ENCODE measurements around the gene TMEM163.

TMEM163 gene

DNA sequence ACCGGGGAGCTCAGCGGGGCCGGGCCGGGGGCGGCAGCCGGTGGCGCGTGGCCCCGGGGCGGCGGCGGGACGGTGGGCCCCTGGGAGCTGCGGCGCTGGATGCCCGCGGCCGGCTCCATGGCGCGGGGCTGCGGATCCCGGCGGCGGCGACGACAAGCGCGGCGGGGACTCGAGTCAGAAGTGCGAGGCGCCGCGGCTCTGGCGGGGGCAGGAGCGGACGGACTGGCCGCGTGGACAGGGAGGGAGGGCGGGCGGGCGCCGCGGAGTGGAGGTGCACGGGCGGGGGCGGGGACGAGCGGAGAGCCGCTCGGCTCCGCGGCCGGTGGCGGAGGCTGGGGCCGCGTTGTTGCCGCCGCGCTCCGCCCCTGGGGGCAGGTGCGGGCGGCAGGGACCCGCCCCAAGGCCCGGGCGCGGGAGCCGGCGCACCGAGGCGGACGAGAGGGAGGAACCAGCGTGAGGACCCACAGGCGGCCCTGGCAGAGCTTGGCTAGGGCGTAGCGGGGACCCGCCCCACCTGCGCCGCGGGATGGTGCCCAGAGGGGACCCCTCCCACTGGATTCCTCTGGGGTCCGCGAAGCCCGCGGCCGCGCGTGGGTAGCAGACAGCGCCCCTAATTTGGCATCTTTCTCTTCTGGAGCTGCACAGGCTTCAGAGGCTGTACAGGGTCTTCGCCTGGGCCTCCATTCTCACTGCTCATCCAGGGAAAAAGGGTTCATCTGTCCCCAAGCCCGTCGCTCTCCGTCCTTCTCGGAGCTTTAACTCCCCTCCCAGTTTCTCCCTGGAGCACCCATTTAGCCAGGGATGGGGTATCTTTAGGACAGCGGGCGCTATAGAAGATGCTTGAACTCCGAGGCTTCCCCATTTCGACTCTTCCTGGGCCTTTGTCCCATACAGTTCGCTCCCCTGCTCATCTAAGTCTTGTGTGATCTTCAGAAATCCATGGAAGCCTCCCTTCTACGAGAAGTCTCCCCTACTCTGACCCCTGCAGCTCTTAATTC lies at the start of gene TMEM163:
TMEM163 (minus strand) TSS at position 184 of the 998 bp plus-strand sequence.
- DNase-seq, result peak; percentile 63
- Mint-ChIP-seq H3K4me1 (peaks cover 17% of the 10 kb centered on the region), H3K4me3 (peak within 1 kb of the TSS; percentile 81), H3K27ac (no peak within 1 kb of the TSS), H3K27me3 (ENCODE audit: low read depth, poor library complexity) (peaks cover 82% of the 10 kb centered on the region), H3K36me3 (ENCODE audit: low read depth) (no peaks in the 10 kb centered on the region), H3K9me3 (no peaks in the 10 kb centered on the region)
- no peak for TF ChIP-seq CTCF (IDR thresholded peaks at IDR 0.05)

GRCh38 chr2:134766583-134766982 lies 47.8 kb upstream of the TMEM163 start:
- Mint-ChIP-seq H3K4me3 (no peak overlapping the region), H3K9me3 (peaks cover 5% of the 10 kb centered on the region), H3K27me3 (ENCODE audit: low read depth, poor library complexity) (no peaks in the 10 kb centered on the region), H3K4me1 (no peaks in the 10 kb centered on the region), H3K36me3 (ENCODE audit: low read depth) (no peaks in the 10 kb centered on the region), H3K27ac (no peak overlapping the region)
- no peak for DNase-seq
- no peak for TF ChIP-seq CTCF (IDR thresholded peaks at IDR 0.05)

DNA sequence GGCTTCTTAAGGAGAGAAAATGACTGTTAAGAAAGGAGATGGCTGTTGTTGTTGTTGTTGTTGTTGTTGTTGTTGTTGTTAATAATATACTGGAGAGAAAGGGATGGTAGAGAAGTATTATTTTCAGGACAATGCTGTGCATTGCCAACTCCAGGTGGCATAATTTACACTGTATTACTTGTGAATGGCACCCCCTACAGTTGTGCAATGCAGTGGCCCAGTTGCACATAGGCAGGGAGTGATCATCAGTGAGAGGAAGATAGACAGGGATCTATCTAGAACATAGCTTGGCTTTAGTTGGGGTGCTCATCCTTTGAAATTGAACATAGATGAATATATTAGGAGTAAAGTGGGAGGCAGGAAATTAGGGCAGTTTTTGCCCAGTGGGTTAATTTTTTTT lies 47.2 kb upstream of the TMEM163 start:
- H3K27ac Mint-ChIP-seq, result no peak overlapping the region
- H3K4me3 Mint-ChIP-seq, result no peak overlapping the region
- DNase-seq, result no peak
- TF ChIP-seq CTCF (IDR thresholded peaks at IDR 0.05), result no peak
- peaks cover 5% of the 10 kb centered on the region for H3K9me3 Mint-ChIP-seq
- no peaks in the 10 kb centered on the region for H3K4me1 Mint-ChIP-seq
- H3K27me3 Mint-ChIP-seq (ENCODE audit: low read depth, poor library complexity), result no peaks in the 10 kb centered on the region
- H3K36me3 Mint-ChIP-seq (ENCODE audit: low read depth), result no peaks in the 10 kb centered on the region

DNA sequence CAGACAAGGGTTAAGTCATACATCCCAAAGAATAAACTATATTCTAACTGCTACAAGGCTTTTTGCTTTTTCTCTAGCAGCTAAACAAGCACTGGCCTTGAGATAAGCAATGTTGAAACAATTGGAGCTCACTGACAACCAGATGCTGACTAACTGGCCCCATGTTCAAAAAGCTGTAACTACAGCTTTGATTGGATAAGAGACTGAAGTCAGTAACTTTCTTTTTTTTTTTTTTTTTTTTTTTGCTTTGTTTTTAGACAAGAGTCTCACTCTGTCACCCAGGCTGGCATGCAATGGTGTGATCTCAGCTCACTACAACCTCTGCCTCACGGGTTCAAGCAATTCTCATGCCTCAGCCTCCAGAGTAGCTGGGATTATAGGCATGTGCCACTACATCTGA lies 45.4 kb upstream of the TMEM163 start:
- Mint-ChIP-seq H3K36me3 (ENCODE audit: low read depth) (no peaks in the 10 kb centered on the region), H3K4me3 (no peak overlapping the region), H3K9me3 (peaks cover 5% of the 10 kb centered on the region), H3K27me3 (ENCODE audit: low read depth, poor library complexity) (peaks cover under 1% of the 10 kb centered on the region), H3K27ac (no peak overlapping the region), H3K4me1 (no peaks in the 10 kb centered on the region)
- DNase-seq, result no peak
- TF ChIP-seq CTCF (IDR thresholded peaks at IDR 0.05), result no peak

DNA sequence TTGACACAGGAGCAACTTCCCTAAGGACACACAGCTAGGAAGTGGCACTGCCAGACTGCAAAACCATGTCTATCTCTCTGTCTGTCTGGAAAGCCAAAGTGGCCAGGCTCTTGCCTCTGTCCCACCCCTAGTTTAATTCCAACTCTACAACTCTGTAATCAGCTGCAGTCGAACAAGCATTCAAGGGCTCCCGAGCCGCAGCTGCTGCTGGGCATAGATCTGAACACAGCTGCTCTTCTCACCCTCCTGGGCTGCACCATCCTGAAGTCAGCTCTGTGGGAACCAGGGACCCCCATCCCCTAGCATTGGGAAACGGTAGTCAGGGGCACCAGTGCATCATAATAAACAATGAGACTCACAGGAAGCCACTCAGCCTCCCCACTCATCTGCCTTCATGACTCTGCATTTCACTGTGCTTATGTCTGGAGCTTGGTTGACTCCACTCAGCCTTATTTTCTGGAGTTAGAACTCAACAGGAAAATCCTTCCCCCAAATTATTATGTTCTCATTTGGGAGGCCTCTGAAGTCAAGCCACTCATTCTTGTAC lies 44.4 kb upstream of the TMEM163 start:
- H3K9me3 Mint-ChIP-seq, result peaks cover 5% of the 10 kb centered on the region
- H3K4me3 Mint-ChIP-seq, result no peak overlapping the region
- no peaks in the 10 kb centered on the region for H3K4me1 Mint-ChIP-seq
- TF ChIP-seq CTCF (IDR thresholded peaks at IDR 0.05), result no peak
- no peak overlapping the region for H3K27ac Mint-ChIP-seq
- no peaks in the 10 kb centered on the region for H3K36me3 Mint-ChIP-seq (ENCODE audit: low read depth)
- H3K27me3 Mint-ChIP-seq (ENCODE audit: low read depth, poor library complexity), result peaks cover 6% of the 10 kb centered on the region
- no peak for DNase-seq

All from nephron progenitor cell (in vitro differentiated cells).